HS-27A (cell line): ENCODE measurements around the gene HSD17B12.

ENCODE experiments used
- DNase-seq: peaks from one replicate; pipeline ENCODE4 v3.0.0-alpha.2; 2012; ENCODE audit warnings: low read depth, missing footprints

HSD17B12 gene

GRCh38 chr11:43806976-43807375 lies 126.4 kb downstream of the HSD17B12 start:
- DNase-seq = no peak

- no peak for DNase-seq
Observed at GRCh38 chr11:43810929-43811596, 130.5 kb downstream of the HSD17B12 start.

- DNase-seq = no peak
Observed at GRCh38 chr11:43812471-43812870, 131.9 kb downstream of the HSD17B12 start.

- DNase-seq = no peak
Observed at GRCh38 chr11:43818220-43818619, 137.7 kb downstream of the HSD17B12 start.

- no peak for DNase-seq
Observed at GRCh38 chr11:43819926-43820325, 139.4 kb downstream of the HSD17B12 start.

GRCh38 chr11:43823316-43823715 lies 142.8 kb downstream of the HSD17B12 start:
- DNase-seq = no peak

- DNase-seq = no peak
Observed at GRCh38 chr11:43823851-43824250, 143.3 kb downstream of the HSD17B12 start.

- no peak for DNase-seq
Observed at GRCh38 chr11:43825217-43825816, 144.8 kb downstream of the HSD17B12 start.

- DNase-seq = peak; percentile 98
Observed at GRCh38 chr11:43830928-43831440, 150.4 kb downstream of the HSD17B12 start.

- DNase-seq = peak; percentile 49
Observed at GRCh38 chr11:43832536-43832935, 152.0 kb downstream of the HSD17B12 start.

GRCh38 chr11:43833657-43834073 lies 153.1 kb downstream of the HSD17B12 start:
- DNase-seq = no peak

- no peak for DNase-seq
Observed at GRCh38 chr11:43834286-43834685, 153.7 kb downstream of the HSD17B12 start.

GRCh38 chr11:43835104-43835503 lies 154.6 kb downstream of the HSD17B12 start:
- DNase-seq = no peak

- DNase-seq = no peak
Observed at GRCh38 chr11:43837879-43838278, 157.3 kb downstream of the HSD17B12 start.

GRCh38 chr11:43842021-43842420 lies 161.5 kb downstream of the HSD17B12 start:
- no peak for DNase-seq

- no peak for DNase-seq
Observed at GRCh38 chr11:43845816-43846215, 165.3 kb downstream of the HSD17B12 start.

GRCh38 chr11:43852057-43852636 lies 171.6 kb downstream of the HSD17B12 start:
- DNase-seq = peak; percentile 51

GRCh38 chr11:43853781-43854180 lies 173.2 kb downstream of the HSD17B12 start:
- no peak for DNase-seq

GRCh38 chr11:43856993-43857392 lies 176.5 kb downstream of the HSD17B12 start:
- DNase-seq = no peak

- no peak for DNase-seq
Observed at GRCh38 chr11:43861141-43861540, 180.6 kb downstream of the HSD17B12 start.

GRCh38 chr11:43866520-43866919 lies 186.0 kb downstream of the HSD17B12 start:
- no peak for DNase-seq

GRCh38 chr11:43866969-43867368 lies 186.4 kb downstream of the HSD17B12 start:
- no peak for DNase-seq

- DNase-seq = no peak
Observed at GRCh38 chr11:43868852-43869567, 188.5 kb downstream of the HSD17B12 start.
